T-cell (primary cell): ENCODE data around the gene DYNC1H1. TPM values are rescaled to one million over a fixed set of nuclear protein-coding genes. Genes with fewer than 3 reads are reported as not detected.

Experiments
- ATAC-seq, 4 experiments: fragments of 200-7000 bp in 3 of 4; fragments of 150-1000 bp in 1 of 4; cut with Tn5 transposase; replicated peaks in 1 of 4; 1 replicate in 3 of 4; 2 replicates in 1 of 4; pipeline ENCODE4 v1.10.0; 2021; ENCODE audit warnings: moderate library complexity in 3 of 4, mild to moderate bottlenecking in 2 of 4, moderate number of reproducible peaks in 1 of 4
- CTCF ChIA-PET, 2 donors: fragments of 300-600 bp; sonication (Branson Sonifier 250); formaldehyde crosslinking; loops; one replicate each; lab custom pipeline; 2022; ENCODE audit warnings: antibody characterized with exemption in 2 of 2; lab: Charles Lee
- POLR2A ChIA-PET, 2 donors: fragments of 300-600 bp; sonication (Branson Sonifier 250); formaldehyde crosslinking; loops; one replicate each; lab custom pipeline; 2022; ENCODE audit warnings: antibody characterized with exemption in 2 of 2; lab: Charles Lee
- DNase-seq, 35 experiments: peaks; one replicate each; pipeline versions ENCODE4 v3.0.0 to v3.0.0-alpha.2; 2013 to 2023
- H3K27ac ChIP-seq: one replicate; pipeline ENCODE4 v1.5.1; 2013; ENCODE audit warnings: low read length
- H3K27me3 ChIP-seq, 2 experiments: replicated peaks in 1 of 2; 1 replicate in 1 of 2; 2 replicates in 1 of 2; pipeline versions ENCODE4 v1.6.1 to v1.7.0; 2013; ENCODE audit warnings: low read length in 1 of 2, mixed read lengths in 1 of 2; ENCODE audit not compliant: control insufficient read depth in 2 of 2, insufficient read depth in 2 of 2; ENCODE audit errors: extremely low read depth in 1 of 2
- H3K36me3 ChIP-seq, 2 donors: 1 replicate in 1 of 2; 2 replicates in 1 of 2; pipeline versions ENCODE4 v1.6.1 to v1.7.0; 2013; ENCODE audit warnings: low read length in 1 of 2; ENCODE audit not compliant: control insufficient read depth in 2 of 2, insufficient read depth in 1 of 2; ENCODE audit errors: extremely low read depth in 1 of 2
- H3K4me1 ChIP-seq, 2 experiments: 1 replicate in 1 of 2; 2 replicates in 1 of 2; pipeline versions ENCODE4 v1.6.1 to v1.7.0; 2013; ENCODE audit warnings: low read length in 2 of 2, mixed read lengths in 1 of 2; ENCODE audit not compliant: insufficient read depth in 2 of 2, control insufficient read depth in 1 of 2; ENCODE audit errors: extremely low read depth in 1 of 2
- H3K4me3 ChIP-seq, 2 donors: 1 replicate in 1 of 2; 2 replicates in 1 of 2; pipeline versions ENCODE4 v1.5.1 to v1.7.0; 2013; ENCODE audit warnings: mild to moderate bottlenecking in 2 of 2, low read length in 1 of 2, moderate library complexity in 1 of 2; ENCODE audit not compliant: control insufficient read depth in 1 of 2; ENCODE audit errors: extremely low read depth in 1 of 2
- H3K9me3 ChIP-seq: 2 replicates; pipeline ENCODE4 v1.7.0; 2013
- H3K27ac Mint-ChIP-seq, 2 donors: one replicate each; pipeline ENCODE4 v1.8.0; 2020 to 2021; ENCODE audit warnings: mild to moderate bottlenecking in 2 of 2, mixed read lengths in 2 of 2
- H3K27me3 Mint-ChIP-seq, 2 donors: one replicate each; pipeline ENCODE4 v1.8.0; 2021 to 2022; ENCODE audit warnings: mixed read lengths in 2 of 2
- H3K36me3 Mint-ChIP-seq: one replicate; pipeline ENCODE4 v1.8.0; 2021; ENCODE audit warnings: mixed read lengths
- H3K4me1 Mint-ChIP-seq, 3 donors: one replicate each; pipeline ENCODE4 v1.8.0; 2020 to 2022; ENCODE audit warnings: mixed read lengths in 3 of 3, mild to moderate bottlenecking in 1 of 3
- H3K4me3 Mint-ChIP-seq, 3 donors: one replicate each; pipeline ENCODE4 v1.8.0; 2020 to 2022; ENCODE audit warnings: mild to moderate bottlenecking in 3 of 3, mixed read lengths in 3 of 3, moderate library complexity in 3 of 3
- H3K9me3 Mint-ChIP-seq, 3 donors: one replicate each; pipeline ENCODE4 v1.8.0; 2020 to 2022; ENCODE audit warnings: mixed read lengths in 3 of 3
- WGBS: methylation state at CpG from one replicate; pipeline ENCODE4 v1.1.5; 2013; ENCODE audit warnings: missing lambda C conversion rate; ENCODE audit not compliant: insufficient coverage; 5-methylcytosine and 5-hydroxymethylcytosine counted together
- total RNA-seq, 35 experiments: library from RNA in 6 of 35; stranded (reverse) in 6 of 35; fragments of 120-200 nt in 1 of 35; gene quantifications; one replicate each; pipeline versions ENCODE4 v1.2.1 to v1.2.4 and lab custom pipeline; 2013 to 2026

Gene DYNC1H1
- total RNA-seq, 5 donors from 2014 or later (not counting 1 experiment from before 2014, with no cell fraction given), result 271 to 310 (median 279) TPM

- Mint-ChIP-seq H3K27ac (no peak overlapping the region), H3K4me1 (no peaks in the 10 kb centered on the region), H3K36me3 (peaks cover 13% of the 10 kb centered on the region), H3K27me3 (no peaks in the 10 kb centered on the region), H3K4me3 (no peak overlapping the region), H3K9me3 (no peaks in the 10 kb centered on the region)
- no peaks in the 10 kb centered on the region for H3K4me1 ChIP-seq
- ChIA-PET POLR2A (interaction anchor here in 1 of 2 donors (0.6 kb wide), 1 partner anchor 128 kb away, joined by 3 read pairs; no protein-coding TSS in a partner anchor), CTCF (no interaction called here)
- H3K27ac ChIP-seq, result no peak overlapping the region
- no peak overlapping the region for H3K4me3 ChIP-seq
- no peaks in the 10 kb centered on the region for H3K9me3 ChIP-seq
- peak in 1 of 4 experiments; percentile 24 for ATAC-seq
- no peaks in the 10 kb centered on the region for H3K27me3 ChIP-seq
- DNase-seq, result no peak
- 93% methylated on average over 24 of the region's 24 CpGs for WGBS
- peaks cover 13 to 37% of the 10 kb centered on the region in 2 donors for H3K36me3 ChIP-seq
Measured at GRCh38 chr14:101928415-101928841, 35.9 kb upstream of the DYNC1H1 start.

DNA sequence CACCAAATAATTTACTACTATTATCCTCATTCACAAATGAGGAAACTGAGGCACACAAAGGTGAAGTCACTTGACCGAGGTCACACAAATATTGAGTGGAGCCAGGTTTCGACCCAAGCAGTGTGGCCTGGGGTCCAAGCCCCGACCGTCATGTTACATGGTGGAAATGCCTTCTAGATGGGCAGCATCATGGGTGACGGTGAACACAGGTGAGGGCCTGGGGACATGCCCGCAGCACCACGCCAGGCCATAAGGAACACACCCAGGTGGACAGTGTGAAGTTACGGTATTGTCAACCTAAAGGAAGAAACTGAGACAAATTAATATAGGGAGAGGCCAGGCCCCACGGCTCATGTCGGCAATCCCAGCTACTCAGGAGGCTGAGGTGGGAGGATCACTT is 35.3 kb upstream of the DYNC1H1 start:
- Histone ChIP-seq H3K27ac (no peak overlapping the region), H3K36me3 (peaks cover 13 to 36% of the 10 kb centered on the region in 2 donors), H3K4me3 (no peak overlapping the region), H3K4me1 (no peaks in the 10 kb centered on the region), H3K9me3 (no peaks in the 10 kb centered on the region), H3K27me3 (no peaks in the 10 kb centered on the region)
- Mint-ChIP-seq H3K4me3 (no peak overlapping the region), H3K36me3 (peaks cover 13% of the 10 kb centered on the region), H3K27ac (peak overlapping the region in 1 of 2 donors; percentile 46), H3K9me3 (no peaks in the 10 kb centered on the region), H3K27me3 (no peaks in the 10 kb centered on the region), H3K4me1 (no peaks in the 10 kb centered on the region)
- POLR2A ChIA-PET, result no interaction called here
- 98% methylated on average over 9 of the region's 10 CpGs for WGBS
- DNase-seq (no peak), ATAC-seq (peak in 2 of 4 experiments; percentile 15 to 17)
- CTCF ChIA-PET, result no interaction called here

- no peaks in the 10 kb centered on the region for H3K9me3 ChIP-seq
- no peaks in the 10 kb centered on the region for H3K27me3 Mint-ChIP-seq
- H3K36me3 Mint-ChIP-seq, result peaks cover 10% of the 10 kb centered on the region
- no peak overlapping the region for H3K4me3 ChIP-seq
- H3K27me3 ChIP-seq, result no peaks in the 10 kb centered on the region
- no peak overlapping the region for H3K27ac Mint-ChIP-seq
- H3K27ac ChIP-seq, result no peak overlapping the region
- ChIA-PET POLR2A (interaction anchor here in 1 of 2 donors (0.5 to 0.6 kb wide), 2 partner anchors 65 to 120 kb away, joined by 4 to 5 read pairs; no protein-coding TSS in a partner anchor), CTCF (no interaction called here)
- peaks cover 11 to 31% of the 10 kb centered on the region in 2 donors for H3K36me3 ChIP-seq
- no peaks in the 10 kb centered on the region for H3K9me3 Mint-ChIP-seq
- no peaks in the 10 kb centered on the region for H3K4me1 Mint-ChIP-seq
- no peak overlapping the region for H3K4me3 Mint-ChIP-seq
- 91% methylated on average over 8 of the region's 9 CpGs for WGBS
- H3K4me1 ChIP-seq, result no peaks in the 10 kb centered on the region
- DNase-seq, result no peak
- peak in 1 of 4 experiments; percentile 30 for ATAC-seq
Measured at GRCh38 chr14:101929946-101930345, 34.4 kb upstream of the DYNC1H1 start.

DNA sequence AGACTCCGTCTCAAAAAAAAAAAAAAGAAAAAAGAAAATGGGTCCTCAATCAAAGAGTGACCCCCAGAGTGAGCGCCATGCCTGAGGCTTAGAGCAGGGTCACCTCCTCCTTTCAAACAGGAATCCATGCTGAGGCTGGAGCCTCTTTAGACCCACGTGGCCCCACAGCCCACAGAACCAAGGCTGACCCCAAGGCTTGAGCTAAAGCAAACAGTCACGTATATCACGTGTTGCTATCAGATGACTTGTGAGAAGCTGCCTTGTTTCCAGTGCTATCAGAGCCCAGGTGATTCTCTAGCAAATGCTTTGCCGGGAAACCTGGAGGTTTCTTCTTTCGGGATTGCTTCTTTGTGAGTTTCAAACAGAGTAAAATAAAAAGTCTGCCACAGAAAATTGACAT is 31.7 kb upstream of the DYNC1H1 start:
- H3K27me3 Mint-ChIP-seq, result peaks cover 0 to 2% of the 10 kb centered on the region in 2 donors
- Histone ChIP-seq H3K4me1 (no peaks in the 10 kb centered on the region), H3K9me3 (no peaks in the 10 kb centered on the region), H3K4me3 (no peak overlapping the region), H3K27me3 (no peaks in the 10 kb centered on the region), H3K27ac (no peak overlapping the region), H3K36me3 (peaks cover 0 to 12% of the 10 kb centered on the region in 2 donors)
- 81% methylated on average over 5 of the region's 7 CpGs for WGBS
- ATAC-seq, result no peak
- H3K4me1 Mint-ChIP-seq, result no peaks in the 10 kb centered on the region
- peaks cover 10% of the 10 kb centered on the region for H3K36me3 Mint-ChIP-seq
- ChIA-PET CTCF (no interaction called here), POLR2A (interaction anchor here (0.6 kb wide), 2 partner anchors 33 to 210 kb away, joined by 3 to 5 read pairs; no protein-coding TSS in a partner anchor)
- no peak overlapping the region for H3K27ac Mint-ChIP-seq
- no peak overlapping the region for H3K4me3 Mint-ChIP-seq
- no peak for DNase-seq
- no peaks in the 10 kb centered on the region for H3K9me3 Mint-ChIP-seq

- Histone ChIP-seq H3K27me3 (peaks cover 0 to under 1% of the 10 kb centered on the region in 2 experiments), H3K4me1 (no peaks in the 10 kb centered on the region), H3K9me3 (no peaks in the 10 kb centered on the region), H3K4me3 (no peak overlapping the region), H3K27ac (no peak overlapping the region), H3K36me3 (peaks cover 0 to 9% of the 10 kb centered on the region in 2 donors)
- ATAC-seq (no peak), DNase-seq (no peak)
- peaks cover 0 to 2% of the 10 kb centered on the region in 2 donors for H3K27me3 Mint-ChIP-seq
- ChIA-PET POLR2A (interaction anchor here (0.6 kb wide), 2 partner anchors 32 to 211 kb away, joined by 3 to 5 read pairs; no protein-coding TSS in a partner anchor), CTCF (no interaction called here)
- no peak overlapping the region for H3K4me3 Mint-ChIP-seq
- peaks cover 9% of the 10 kb centered on the region for H3K36me3 Mint-ChIP-seq
- 90% methylated on average over 15 of the region's 16 CpGs for WGBS
- H3K4me1 Mint-ChIP-seq, result no peaks in the 10 kb centered on the region
- H3K9me3 Mint-ChIP-seq, result no peaks in the 10 kb centered on the region
- H3K27ac Mint-ChIP-seq, result no peak overlapping the region
Measured at GRCh38 chr14:101933209-101933608, 31.2 kb upstream of the DYNC1H1 start.

- DNase-seq (no peak), ATAC-seq (no peak)
- ChIA-PET POLR2A (interaction anchor here (0.5 to 0.7 kb wide), 4 partner anchors 13 to 569 kb away, joined by 3 to 6 read pairs (median 5); no protein-coding TSS in a partner anchor), CTCF (interaction anchor here (0.6 to 0.7 kb wide), 3 partner anchors 150 to 755 kb away, joined by 3 to 4 read pairs (median 3); no protein-coding TSS in a partner anchor)
- Mint-ChIP-seq H3K36me3 (no peaks in the 10 kb centered on the region), H3K4me3 (no peak overlapping the region), H3K27me3 (peaks cover 4 to 10% of the 10 kb centered on the region in 2 donors), H3K4me1 (peaks cover 2 to 7% (median 5%) of the 10 kb centered on the region in 3 donors), H3K27ac (no peak overlapping the region), H3K9me3 (no peaks in the 10 kb centered on the region)
- Histone ChIP-seq H3K27ac (no peak overlapping the region), H3K27me3 (peaks cover 0 to 11% of the 10 kb centered on the region in 2 experiments), H3K4me1 (no peaks in the 10 kb centered on the region), H3K36me3 (no peaks in the 10 kb centered on the region), H3K9me3 (no peaks in the 10 kb centered on the region), H3K4me3 (no peak overlapping the region)
- WGBS, result 88% methylated on average over 14 of the region's 14 CpGs
Measured at GRCh38 chr14:101934601-101935150, 29.7 kb upstream of the DYNC1H1 start.
